GM13976 (cell line): ENCODE measurements around the gene FCER1G.

ENCODE experiments used
- DNase-seq: peaks from one replicate; pipeline ENCODE4 v3.0.0; 2012; ENCODE audit warnings: low spot score
- in situ Hi-C: fragments of 300-500 bp; cut with MboI; formaldehyde crosslinking; loops from one replicate; pipeline ENCODE4 v1.12.0; 2022; ENCODE audit warnings: low sequenced_read_pairs, mixed read lengths, inconsistent platforms; ENCODE audit not compliant: unreplicated experiment
- TF ChIP-seq, protein P1 (sequence below): IDR thresholded peaks from 2 replicates; pipeline ENCODE4 v1.5.1; 2012; ENCODE audit warnings: borderline replicate concordance, mild to moderate bottlenecking; ENCODE audit not compliant: insufficient read depth; ENCODE audit errors: extremely low read depth, missing control alignments, control extremely low read depth

FCER1G gene

DNA sequence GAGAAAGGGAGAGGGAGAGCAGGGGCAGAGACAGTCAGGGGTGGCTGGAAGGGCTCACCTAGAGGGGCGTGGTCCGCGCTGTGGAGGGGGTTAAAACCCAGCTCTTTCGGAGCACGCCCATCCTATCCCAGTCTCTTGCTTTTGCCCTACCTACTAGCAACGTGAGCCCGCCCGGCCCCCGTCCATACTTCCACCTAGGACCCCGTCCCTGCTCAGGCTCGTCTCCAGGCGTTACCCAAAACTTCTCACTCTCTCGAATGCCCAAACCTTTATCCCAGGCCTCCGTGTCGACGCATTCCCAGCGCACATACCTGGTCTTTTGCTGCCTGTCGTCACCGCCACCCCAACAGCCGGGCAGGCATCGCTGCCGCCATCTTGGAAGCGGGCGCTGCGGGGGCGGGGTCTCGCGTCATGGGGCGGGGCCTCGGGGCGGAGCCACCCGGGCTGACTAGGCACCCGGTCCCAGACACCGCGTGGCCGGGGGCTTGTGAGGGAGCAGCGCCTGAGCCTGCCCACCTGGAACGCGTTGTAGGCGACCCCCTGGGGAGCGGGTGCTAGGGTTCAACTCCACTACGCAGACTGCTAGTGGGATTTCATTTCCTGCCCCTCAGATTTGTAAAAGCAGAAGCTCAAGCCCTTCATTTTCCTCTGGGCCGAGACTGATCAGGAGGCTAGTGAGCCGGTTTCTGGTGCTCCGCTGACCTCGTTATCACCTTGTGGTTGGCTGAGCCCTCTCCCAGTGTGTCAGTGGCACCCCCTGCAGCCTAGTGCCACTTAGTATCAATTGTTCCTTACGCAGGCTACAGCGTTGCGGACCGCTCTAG lies 37.8 kb upstream of the FCER1G start, which contains the start of gene B4GALT3:
TSS of gene B4GALT3 (minus strand) at position 396 of the 824 bp plus-strand sequence. CDS start 1,447 bp downstream, outside the sequence.
- in situ Hi-C loops = no loop called here
- DNase-seq = peak; percentile 98
- TF ChIP-seq, protein P1, sequence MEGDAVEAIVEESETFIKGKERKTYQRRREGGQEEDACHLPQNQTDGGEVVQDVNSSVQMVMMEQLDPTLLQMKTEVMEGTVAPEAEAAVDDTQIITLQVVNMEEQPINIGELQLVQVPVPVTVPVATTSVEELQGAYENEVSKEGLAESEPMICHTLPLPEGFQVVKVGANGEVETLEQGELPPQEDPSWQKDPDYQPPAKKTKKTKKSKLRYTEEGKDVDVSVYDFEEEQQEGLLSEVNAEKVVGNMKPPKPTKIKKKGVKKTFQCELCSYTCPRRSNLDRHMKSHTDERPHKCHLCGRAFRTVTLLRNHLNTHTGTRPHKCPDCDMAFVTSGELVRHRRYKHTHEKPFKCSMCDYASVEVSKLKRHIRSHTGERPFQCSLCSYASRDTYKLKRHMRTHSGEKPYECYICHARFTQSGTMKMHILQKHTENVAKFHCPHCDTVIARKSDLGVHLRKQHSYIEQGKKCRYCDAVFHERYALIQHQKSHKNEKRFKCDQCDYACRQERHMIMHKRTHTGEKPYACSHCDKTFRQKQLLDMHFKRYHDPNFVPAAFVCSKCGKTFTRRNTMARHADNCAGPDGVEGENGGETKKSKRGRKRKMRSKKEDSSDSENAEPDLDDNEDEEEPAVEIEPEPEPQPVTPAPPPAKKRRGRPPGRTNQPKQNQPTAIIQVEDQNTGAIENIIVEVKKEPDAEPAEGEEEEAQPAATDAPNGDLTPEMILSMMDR = no peak

DNA sequence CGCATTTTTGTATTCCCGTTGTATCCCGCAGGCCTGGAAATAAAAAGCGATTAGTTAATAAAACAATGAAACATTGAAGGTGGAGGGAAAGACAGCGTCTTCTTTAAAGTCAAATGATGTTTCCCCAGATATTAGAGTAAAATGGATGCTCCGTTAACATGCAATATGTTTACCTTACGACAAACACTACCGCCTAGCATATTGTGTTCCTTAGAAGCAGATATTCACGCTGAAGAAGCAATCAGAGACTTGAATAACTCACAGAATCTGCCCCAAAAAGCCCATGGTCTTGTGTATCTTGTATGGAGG lies 37.2 kb upstream of the FCER1G start:
- TF ChIP-seq, protein P1 = no peak
- in situ Hi-C loops = no loop called here
- no peak for DNase-seq

DNA sequence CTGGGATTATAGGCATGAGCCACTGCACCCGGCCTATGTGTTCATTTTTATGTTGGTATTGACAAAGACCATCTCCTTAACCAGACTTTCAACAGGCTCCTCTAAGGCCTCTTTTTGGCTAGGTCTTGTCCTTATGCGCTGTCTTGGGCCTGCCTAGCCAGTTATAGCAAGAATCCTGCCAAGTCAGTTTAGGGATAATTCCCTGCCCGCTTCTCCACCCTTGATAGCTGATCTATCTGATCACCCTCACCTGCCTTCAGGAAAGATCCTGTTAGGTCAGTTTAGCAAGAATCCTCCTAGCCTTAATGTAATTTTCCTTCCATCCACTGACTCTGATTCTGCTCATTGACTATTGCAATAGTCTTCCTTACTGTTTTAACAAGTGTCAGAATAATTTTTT lies 35.4 kb upstream of the FCER1G start:
- in situ Hi-C loops = no loop called here
- TF ChIP-seq, protein P1 = no peak
- DNase-seq = no peak

DNA sequence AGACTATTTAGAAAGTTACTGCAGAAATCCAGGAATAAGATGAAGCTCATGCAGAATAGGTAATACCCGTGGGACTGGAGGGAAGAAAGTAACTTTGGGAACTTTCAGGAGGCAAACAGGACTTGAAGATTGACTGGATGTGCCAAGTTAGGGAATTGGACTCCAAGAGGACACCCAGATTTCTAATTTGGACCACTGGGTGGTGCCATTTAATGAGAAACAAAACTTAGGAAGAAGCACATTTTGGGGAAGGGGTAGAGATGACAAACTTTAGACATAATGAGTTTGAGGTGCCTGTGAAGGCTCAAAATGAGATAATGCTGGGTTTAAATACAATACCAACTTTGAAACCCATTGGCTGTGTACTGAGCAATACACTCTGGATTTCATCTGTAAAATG lies 34.5 kb upstream of the FCER1G start:
- in situ Hi-C loops = no loop called here
- no peak for DNase-seq
- TF ChIP-seq, protein P1 = no peak

DNA sequence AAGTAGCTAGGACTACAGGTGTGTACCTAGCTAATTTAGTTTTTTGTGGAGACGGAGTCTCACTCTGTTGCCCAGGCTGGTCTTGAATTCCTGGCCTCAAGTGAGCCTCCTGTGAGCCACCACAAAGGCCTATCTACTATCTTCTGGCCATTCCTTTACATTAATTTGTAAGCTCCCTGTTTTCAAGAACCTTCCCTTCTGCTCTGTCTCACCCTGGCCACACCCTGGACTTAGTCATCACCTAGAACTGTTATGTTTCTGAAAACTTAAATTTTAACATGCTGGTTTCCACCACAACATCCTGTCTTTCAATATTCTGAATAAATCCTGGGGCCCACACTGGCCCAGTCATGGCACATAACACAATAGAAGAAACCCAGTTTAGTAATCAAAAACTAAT lies 32.9 kb upstream of the FCER1G start:
- in situ Hi-C loops = no loop called here
- TF ChIP-seq, protein P1 = no peak
- peak; percentile 43 for DNase-seq

DNA sequence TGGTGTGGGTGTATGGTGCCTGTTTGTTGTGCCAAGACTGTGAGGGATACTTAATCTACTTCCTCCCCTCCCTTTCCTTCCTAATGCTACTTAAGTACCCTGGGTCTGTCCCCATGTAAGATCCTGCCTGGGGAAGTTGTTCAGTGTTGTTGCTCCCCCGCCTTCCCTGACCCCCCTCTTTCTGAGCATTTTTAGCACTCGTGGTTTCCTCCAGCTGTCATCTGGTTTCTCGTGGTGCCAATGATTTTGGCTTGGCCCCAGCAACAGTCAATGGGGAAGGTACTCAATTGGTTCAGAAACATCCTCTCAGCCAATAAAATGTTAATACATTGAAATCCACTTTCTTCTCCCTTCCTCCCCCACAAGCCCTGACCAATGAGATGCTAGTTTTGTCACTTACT lies 29.8 kb upstream of the FCER1G start:
- in situ Hi-C loops = no loop called here
- TF ChIP-seq, protein P1 = no peak
- peak; percentile 85 for DNase-seq

DNA sequence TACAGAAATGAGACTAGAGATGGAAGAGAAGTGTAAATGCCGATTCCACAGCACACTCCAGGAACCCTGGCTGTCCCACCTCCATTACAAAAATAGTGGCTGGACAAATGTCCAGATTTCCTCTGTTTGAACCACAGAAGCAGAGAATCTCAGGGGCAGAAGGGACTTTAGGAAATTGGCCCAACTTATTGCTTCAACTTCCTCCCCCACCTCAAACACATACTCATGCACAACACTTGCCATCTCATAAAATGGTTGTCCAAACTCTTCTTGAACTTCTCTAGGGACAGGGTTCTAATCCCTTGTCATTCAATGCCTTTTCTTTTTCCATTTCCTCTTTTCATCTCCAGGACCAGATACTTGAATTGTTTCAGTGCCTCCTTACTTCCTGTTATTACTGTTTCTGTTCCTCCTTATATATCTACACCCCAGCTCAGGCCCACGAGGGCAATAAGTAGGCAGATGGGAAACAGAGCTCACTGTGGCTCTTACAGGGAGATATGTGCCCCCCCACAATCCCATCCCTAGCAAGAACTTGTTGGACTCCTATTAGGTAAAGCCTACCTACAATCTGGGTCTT lies 29.3 kb upstream of the FCER1G start:
- TF ChIP-seq, protein P1 = no peak
- in situ Hi-C loops = no loop called here
- no peak for DNase-seq
